SW480 (cell line): ENCODE measurements around the gene A4GNT.
"Not testable (repeated sequence)": the region's sequence is repeated elsewhere in the genome, so short reads cannot be mapped to it uniquely, and the experiment has no call there.

Experiments used
- DNase-seq: peaks from one replicate; pipeline ENCODE4 v3.0.0-alpha.2; 2016; ENCODE audit warnings: low spot score

Gene A4GNT

GRCh38 chr3:138118612-138119422 is 13.4 kb downstream of the A4GNT start:
- peak; percentile 70 for DNase-seq

GRCh38 chr3:138114988-138115971 is 16.9 kb downstream of the A4GNT start, which contains the start of gene DZIP1L:
DZIP1L (minus strand) TSS chr3:138115608; CDS start chr3:138103971, 11,637 bp downstream.
- DNase-seq: peak; percentile 66

DNA sequence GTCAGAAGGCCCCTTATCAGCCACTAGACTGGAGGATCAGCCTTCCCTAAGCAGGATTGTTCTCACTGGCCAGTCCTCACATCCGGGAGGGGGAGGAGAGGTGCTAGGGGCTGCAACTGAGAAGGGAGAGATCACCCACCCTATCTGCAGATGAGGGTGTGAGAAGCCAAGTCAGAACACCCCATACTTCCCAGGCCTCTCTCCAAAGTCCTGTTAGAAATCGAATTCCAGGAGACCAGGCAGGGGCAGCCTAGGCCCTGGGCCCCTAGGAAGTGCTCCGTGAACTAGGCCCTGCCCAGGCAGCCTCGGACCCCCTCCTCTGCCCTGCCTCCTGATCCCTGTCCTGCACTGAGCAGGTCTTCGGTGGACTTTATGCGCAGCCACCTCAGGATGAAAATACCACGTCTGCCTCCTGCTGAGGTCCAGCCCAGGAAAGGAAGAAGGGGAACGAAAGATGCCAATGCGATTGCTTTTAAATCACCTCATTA is 17.7 kb downstream of the A4GNT start:
- DNase-seq: no peak

GRCh38 chr3:138113326-138113725 is 18.9 kb downstream of the A4GNT start:
- peak; percentile 33 for DNase-seq

DNA sequence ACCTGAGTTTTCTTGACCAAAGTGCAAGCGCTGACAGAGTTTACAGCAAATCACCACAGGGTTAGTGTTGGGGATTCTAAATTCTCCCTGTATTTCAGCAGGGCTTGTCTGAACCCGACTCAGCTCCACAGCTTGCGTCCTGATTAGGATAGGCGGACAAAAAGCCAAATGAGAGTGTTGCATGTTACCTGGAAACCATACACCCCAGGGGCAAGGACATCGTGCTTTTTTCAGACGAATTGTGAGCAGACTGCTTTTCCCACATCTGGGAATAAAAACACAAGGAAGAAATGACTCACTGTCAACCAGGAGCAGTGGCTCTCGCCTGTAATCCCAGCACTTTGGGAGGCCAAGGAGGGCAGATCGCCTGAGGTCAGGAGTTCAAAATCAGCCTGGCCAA is 19.8 kb downstream of the A4GNT start:
- no peak for DNase-seq

GRCh38 chr3:138105598-138105997 is 26.6 kb downstream of the A4GNT start:
- no peak for DNase-seq

- no peak for DNase-seq
Measured at GRCh38 chr3:138103466-138103865, 28.7 kb downstream of the A4GNT start.

- not testable (repeated sequence) for DNase-seq
Measured at GRCh38 chr3:138101351-138101940, 30.7 kb downstream of the A4GNT start.

GRCh38 chr3:138099417-138099816 is 32.8 kb downstream of the A4GNT start:
- no peak for DNase-seq

- DNase-seq: no peak
Measured at GRCh38 chr3:138097192-138098172, 34.7 kb downstream of the A4GNT start.

DNA sequence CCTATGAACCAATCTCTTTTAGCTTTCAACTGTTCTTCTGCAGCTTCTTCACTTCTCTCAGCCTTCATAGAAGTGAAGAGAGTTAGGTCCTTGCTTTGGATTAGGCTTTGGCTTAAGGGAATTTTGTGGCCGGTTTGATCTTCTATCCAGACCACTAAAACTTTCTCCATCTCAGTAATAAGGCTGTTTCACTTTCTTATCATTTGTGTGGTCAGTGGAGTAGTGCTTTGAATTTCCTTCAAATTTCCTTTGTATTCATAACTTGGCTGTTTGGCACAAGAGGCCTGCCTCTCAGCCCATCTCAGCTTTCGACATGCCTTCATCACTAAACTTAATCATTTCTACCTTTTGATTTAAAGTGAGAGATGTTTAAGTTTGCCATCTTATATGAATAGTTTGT is 38.5 kb downstream of the A4GNT start:
- DNase-seq: no peak

GRCh38 chr3:138092023-138092422 is 40.2 kb downstream of the A4GNT start:
- DNase-seq: no peak

DNA sequence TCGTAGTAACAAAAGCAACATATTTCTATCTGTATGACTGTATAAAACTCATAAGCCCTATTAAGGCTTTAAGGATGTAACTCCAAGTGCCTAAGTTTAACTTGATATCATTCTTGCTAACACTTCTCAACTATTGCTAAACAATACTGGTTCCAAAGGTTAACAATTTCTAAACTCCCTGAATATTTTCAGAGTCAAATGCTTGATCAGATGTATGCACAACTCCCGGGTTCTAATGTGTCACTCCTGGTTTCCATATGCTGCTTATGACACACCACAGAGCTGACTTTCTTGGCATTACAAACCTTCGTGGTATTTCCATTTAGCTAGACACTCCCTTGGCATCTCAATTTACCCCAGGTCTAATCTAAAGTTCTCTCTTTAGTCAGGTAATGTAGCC is 43.1 kb downstream of the A4GNT start:
- no peak for DNase-seq

DNA sequence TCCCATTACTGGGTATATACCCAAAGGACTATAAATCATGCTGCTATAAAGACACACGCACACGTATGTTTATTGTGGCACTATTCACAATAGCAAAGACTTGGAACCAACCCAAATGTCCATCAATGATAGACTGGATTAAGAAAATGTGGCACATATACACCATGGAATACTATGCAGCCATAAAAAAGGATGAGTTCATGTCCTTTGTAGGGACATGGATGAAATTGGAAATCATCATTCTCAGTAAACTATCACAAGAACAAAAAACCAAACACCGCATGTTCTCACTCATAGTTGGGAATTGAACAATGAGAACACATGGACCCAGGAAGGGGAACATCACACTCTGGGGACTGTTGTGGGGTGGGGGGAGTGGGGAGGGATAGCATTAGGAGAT is 46.4 kb downstream of the A4GNT start:
- DNase-seq: not testable (repeated sequence)

DNA sequence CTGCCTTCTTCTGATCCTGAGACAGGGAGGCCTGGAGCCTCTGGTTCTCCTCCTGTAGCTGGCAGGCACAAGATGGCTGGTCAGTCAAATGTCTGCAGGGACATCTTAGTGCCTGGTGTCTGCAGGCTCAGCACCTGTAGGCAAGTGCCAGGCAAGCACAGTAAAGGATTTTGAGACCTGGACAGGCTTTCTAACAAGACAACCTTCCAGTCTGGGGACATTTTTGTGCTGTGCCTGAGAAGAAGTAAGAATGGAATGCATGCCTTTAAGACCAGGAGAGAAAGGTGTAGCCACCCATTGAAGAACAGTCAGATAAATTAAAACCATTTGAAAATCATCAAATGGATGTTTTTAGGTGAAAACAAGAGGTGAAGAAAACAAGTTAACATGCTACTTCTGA is 48.0 kb downstream of the A4GNT start:
- no peak for DNase-seq

GRCh38 chr3:138082992-138083386 is 49.2 kb downstream of the A4GNT start:
- no peak for DNase-seq

DNA sequence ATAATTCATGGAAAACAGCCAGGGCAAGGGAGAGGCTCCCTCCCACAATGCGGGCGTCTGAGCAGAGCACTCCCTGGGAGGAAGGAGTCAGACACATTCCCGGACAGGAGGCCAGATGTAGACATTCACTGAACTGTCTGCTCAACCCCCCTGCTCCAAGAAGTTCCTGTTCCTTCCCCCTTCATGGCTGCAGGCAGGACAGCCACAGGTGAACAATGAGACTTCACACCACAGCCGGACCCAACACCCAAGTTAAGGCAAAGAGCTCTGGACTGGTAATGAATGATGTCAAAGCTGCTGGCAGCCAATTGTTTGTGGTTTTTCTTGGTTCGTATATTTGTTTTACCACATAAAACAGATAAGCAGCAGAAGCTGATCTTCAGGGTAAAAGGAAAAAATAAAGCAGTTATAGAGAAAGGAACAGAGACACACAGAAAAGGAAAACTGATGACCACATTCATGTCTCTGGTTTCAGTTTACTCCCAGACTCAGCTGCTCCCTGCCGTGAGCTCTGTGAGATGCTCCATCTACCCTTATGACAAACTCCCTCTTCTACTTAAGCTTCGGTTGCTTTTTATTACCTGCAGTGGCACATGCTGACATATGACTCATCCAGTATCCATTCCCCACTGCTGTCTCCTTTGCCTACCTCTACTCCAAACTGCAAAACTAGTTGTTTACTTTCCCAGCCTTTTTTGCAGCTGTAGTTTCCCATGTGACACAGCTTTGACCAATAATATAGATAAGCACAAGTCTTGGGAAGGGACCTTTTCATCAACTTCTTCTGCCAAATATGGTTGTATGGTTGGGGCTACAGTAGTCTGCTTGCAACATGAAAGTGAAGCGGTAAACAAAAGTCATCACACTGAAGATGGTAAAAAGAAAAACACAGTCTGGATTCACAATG is 49.9 kb downstream of the A4GNT start:
- peak; percentile 90 for DNase-seq

GRCh38 chr3:138081371-138082084 is 50.7 kb downstream of the A4GNT start:
- DNase-seq: no peak

DNA sequence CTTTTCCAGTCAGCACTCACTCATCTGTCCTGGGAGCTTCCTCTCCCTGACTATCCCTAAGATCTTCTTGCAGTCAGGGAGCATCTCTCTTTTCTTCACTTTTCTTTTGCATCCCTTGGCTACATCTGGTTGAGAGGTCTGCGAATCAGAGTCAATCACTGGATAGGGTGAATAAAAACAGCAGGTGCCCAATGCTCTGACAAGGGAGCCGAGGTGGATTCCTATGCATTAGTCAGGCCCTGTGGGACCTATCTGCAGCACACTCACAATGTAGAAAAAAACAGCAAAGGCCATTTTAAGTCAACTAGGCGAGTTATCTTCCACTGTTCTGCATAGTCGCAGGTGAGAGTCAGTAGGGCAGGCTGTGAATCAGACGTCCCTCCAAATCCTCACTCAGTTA is 52.3 kb downstream of the A4GNT start:
- no peak for DNase-seq
